Right ventricle myocardium superior (tissue), 1 donor: Measurements from ENCODE around the gene GRIP2. TPM values are rescaled to one million over a fixed set of nuclear protein-coding genes. Genes with fewer than 3 reads are reported as not detected.

Source experiments
- ATAC-seq: fragments of 200-7000 bp; cut with Tn5 transposase; one replicate; pipeline ENCODE4 v1.9.1; 2020; ENCODE audit warnings: mild to moderate bottlenecking; ENCODE audit not compliant: poor library complexity
- DNase-seq: peaks from one replicate; pipeline ENCODE4 v3.0.0-alpha.2; 2020
- intact Hi-C: fragments of 100-400 bp; cut with DNase I; formaldehyde crosslinking; loops from one replicate; pipeline ENCODE4 v1.11.2; 2022
- long read RNA-seq: library from polyadenylated mRNA; unstranded; transcript quantifications from one replicate; pipeline ENCODE4 v2.0.0, GENCODE V29; 2021
- total RNA-seq: library from RNA; stranded (reverse); fragmentation: NEBNext Ultra II Directional; extraction: Animal tissue kit (Norgen Biotek cat#: 25700); gene quantifications from one replicate; pipeline ENCODE4 v1.2.1, GENCODE V29; 2021
- donor health status: DM: no; HTN: yes; CAD: no; lungs with severe emphysema.

The GRIP2 gene
- 40.1 TPM for total RNA-seq
- long read RNA-seq, partial matches to known transcripts, result 67 of 93 reads
- long read RNA-seq, other reads (novel, unspliced or antisense), result 26 of 93 reads

- ATAC-seq, result peak; percentile 86
- intact Hi-C loops, result no loop called here
- peak; percentile 69 for DNase-seq
Observed at GRCh38 chr3:14539742-14540491, at the start of gene GRIP2. TSS of gene GRIP2 (minus strand) at chr3:14540342. CDS start at chr3:14540308, 34 bp downstream.

- intact Hi-C loops, result no loop called here
- no peak for ATAC-seq
- no peak for DNase-seq
Observed at GRCh38 chr3:14588425-14589112, 48.4 kb upstream of the GRIP2 start.

- no peak for ATAC-seq
- intact Hi-C loops, result no loop called here
Observed at GRCh38 chr3:14587740-14588360, 47.7 kb upstream of the GRIP2 start.

GRCh38 chr3:14586611-14587010 lies 46.5 kb upstream of the GRIP2 start:
- no peak for DNase-seq
- no peak for ATAC-seq
- intact Hi-C loops, result no loop called here

More at GRCh38 chr3:14587740-14588360, 47.7 kb upstream of the GRIP2 start:
- no peak for DNase-seq

- intact Hi-C loops, result no loop called here
- ATAC-seq, result no peak
Observed at GRCh38 chr3:14583548-14584091, 43.5 kb upstream of the GRIP2 start.

GRCh38 chr3:14582045-14582410 lies 41.9 kb upstream of the GRIP2 start:
- intact Hi-C loops, result no loop called here
- DNase-seq (no peak), ATAC-seq (no peak)

More at GRCh38 chr3:14583548-14584091, 43.5 kb upstream of the GRIP2 start:
- DNase-seq, result no peak

- DNase-seq (no peak), ATAC-seq (no peak)
- intact Hi-C loops, result no loop called here
Observed at GRCh38 chr3:14581334-14582044, 41.3 kb upstream of the GRIP2 start.

- DNase-seq (no peak), ATAC-seq (no peak)
- intact Hi-C loops, result no loop called here
Observed at GRCh38 chr3:14577897-14578296, 37.8 kb upstream of the GRIP2 start.

- no peak for DNase-seq
- no peak for ATAC-seq
- intact Hi-C loops, result no loop called here
Observed at GRCh38 chr3:14576163-14576562, 36.0 kb upstream of the GRIP2 start.

GRCh38 chr3:14574183-14574582 lies 34.0 kb upstream of the GRIP2 start:
- ATAC-seq, result no peak
- no peak for DNase-seq
- intact Hi-C loops, result no loop called here

- ATAC-seq, result no peak
- DNase-seq, result no peak
- intact Hi-C loops, result no loop called here
Observed at GRCh38 chr3:14573706-14574105, 33.6 kb upstream of the GRIP2 start.

- DNase-seq (no peak), ATAC-seq (no peak)
- intact Hi-C loops, result no loop called here
Observed at GRCh38 chr3:14570864-14571263, 30.7 kb upstream of the GRIP2 start.

GRCh38 chr3:14570089-14570488 lies 29.9 kb upstream of the GRIP2 start:
- no peak for ATAC-seq
- intact Hi-C loops, result no loop called here
- DNase-seq, result no peak

- no peak for DNase-seq
- no peak for ATAC-seq
- intact Hi-C loops, result no loop called here
Observed at GRCh38 chr3:14569474-14570000, 29.4 kb upstream of the GRIP2 start.

- ATAC-seq, result no peak
- no peak for DNase-seq
- intact Hi-C loops, result no loop called here
Observed at GRCh38 chr3:14568269-14568668, 28.1 kb upstream of the GRIP2 start.

- no peak for ATAC-seq
- intact Hi-C loops, result no loop called here
- no peak for DNase-seq
Observed at GRCh38 chr3:14566812-14567211, 26.7 kb upstream of the GRIP2 start.

- intact Hi-C loops, result no loop called here
- no peak for ATAC-seq
- no peak for DNase-seq
Observed at GRCh38 chr3:14565868-14566588, 25.9 kb upstream of the GRIP2 start.

GRCh38 chr3:14564741-14565140 lies 24.6 kb upstream of the GRIP2 start:
- no peak for ATAC-seq
- DNase-seq, result no peak
- intact Hi-C loops, result no loop called here
